M059J (cell line): ENCODE data around the gene CENPA. TPM values are rescaled to one million over a fixed set of nuclear protein-coding genes. Genes with fewer than 3 reads are reported as not detected.
"Not testable (repeated sequence)": the region's sequence is repeated elsewhere in the genome, so short reads cannot be mapped to it uniquely, and the experiment has no call there.

Experiments used
- DNase-seq: peaks from one replicate; pipeline ENCODE4 v3.0.0-alpha.2; 2012; ENCODE audit warnings: low read depth
- total RNA-seq: library from RNA; depleted of rRNA; stranded (reverse); fragments of >200 nt; shearing (Covaris generic); gene quantifications from 2 replicates; pipeline ENCODE4 v1.2.3, GENCODE V29; 2014

The CENPA gene
- total RNA-seq, 1 experiment from 2014 or later: 33.3 TPM

DNA sequence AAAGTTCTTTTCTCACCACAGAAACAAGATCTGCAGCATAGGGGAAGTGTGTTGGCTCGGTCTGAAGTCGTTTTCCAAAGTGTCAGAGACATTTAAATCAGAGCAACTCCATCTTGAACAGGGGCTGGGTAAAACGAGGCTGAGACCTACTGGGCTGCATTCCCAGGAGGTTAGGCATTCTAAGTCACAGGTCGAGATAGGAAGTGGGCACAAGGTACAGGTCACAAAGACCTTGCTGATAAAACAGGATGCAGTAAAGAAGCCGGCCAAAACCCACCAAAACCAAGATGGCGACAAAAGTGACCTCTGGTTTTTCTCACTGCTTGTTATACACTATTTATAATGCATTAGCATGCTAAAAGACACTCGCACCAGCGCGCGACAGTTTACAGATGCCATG lies 24.9 kb upstream of the CENPA start:
- not testable (repeated sequence) for DNase-seq

GRCh38 chr2:26763019-26763418 lies 22.8 kb upstream of the CENPA start:
- no peak for DNase-seq

DNA sequence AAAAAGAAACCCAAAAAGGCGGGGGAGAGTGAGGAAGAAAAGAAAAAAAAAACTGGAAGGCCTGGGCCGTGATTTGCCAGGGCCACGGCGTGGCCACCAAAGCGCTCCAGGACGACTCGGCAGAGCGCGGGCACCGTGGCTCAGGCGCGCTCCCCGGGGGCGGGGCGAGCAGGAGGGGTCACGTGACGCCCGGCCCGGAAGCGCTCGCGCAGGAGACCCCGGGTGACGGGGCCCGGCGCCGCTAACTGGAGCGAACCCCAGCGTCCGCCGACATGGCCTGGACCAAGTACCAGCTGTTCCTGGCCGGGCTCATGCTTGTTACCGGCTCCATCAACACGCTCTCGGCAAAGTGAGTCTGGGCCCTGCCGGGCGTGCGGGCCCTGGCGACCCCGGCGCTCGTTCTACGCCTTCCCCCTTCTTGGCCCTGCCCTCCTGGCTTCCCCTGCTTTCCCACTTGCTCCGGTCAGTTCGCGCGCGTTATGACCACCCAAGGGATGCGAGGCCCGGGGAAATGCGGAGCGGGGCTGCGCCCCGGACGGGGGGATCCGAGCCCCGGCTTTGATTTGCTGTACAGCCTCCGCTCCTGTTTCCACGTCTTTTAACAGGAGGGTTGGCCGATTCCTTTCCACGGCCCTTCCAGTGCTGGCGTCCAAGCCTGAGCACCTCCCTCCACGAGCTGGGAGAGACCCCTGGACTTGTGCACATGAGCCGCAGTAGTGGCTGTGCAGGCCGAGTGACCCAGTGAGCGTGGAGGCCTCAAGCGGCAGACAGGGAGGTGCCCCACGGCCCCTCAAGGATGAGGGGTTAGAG lies 21.6 kb upstream of the CENPA start, which contains the start of gene SLC35F6:
SLC35F6 (plus strand) TSS at position 207 of the 810 bp plus-strand sequence; CDS start at position 273, 66 bp downstream.
- DNase-seq: peak; percentile 74

DNA sequence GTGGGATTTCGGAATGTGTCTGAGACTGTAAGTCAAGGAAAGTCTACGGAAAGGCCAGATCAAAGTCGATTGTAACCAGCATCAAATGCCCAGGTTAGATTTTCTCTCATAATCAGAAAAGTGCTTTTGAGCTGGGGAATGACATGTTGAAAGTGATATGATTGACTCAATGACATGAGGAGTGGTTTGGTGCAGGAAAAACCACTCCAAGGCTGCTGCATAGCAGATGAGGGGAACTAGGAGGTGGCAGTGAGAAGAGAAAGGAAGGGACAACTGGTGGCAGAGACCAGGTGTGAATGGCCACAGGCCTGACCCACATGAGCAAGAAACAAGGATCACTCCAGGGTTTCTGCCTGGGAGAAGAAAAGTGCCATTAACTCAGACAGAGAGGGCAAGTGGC lies 20.9 kb upstream of the CENPA start:
- no peak for DNase-seq

GRCh38 chr2:26765475-26766200 lies 20.2 kb upstream of the CENPA start:
- no peak for DNase-seq

DNA sequence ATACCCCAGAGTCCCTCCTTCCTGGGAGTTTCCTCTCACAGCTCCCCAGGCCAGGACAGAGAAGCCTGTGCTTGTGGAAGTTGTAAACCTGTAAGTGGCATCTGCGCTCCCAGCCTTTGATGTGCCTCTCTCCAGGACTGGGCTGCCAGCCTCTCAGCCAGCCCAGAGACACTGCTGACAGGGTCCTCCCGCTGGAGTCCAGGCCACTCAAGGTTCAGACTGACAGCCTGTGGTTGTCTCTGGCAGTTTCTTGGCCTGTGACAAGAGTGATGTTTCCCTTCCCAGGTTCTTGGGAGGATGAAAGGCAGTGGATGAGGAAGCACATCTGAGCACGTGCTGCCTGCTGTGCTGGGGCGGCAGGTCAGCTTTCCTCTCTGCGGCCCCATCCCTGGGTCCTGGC lies 18.7 kb upstream of the CENPA start:
- DNase-seq: no peak

DNA sequence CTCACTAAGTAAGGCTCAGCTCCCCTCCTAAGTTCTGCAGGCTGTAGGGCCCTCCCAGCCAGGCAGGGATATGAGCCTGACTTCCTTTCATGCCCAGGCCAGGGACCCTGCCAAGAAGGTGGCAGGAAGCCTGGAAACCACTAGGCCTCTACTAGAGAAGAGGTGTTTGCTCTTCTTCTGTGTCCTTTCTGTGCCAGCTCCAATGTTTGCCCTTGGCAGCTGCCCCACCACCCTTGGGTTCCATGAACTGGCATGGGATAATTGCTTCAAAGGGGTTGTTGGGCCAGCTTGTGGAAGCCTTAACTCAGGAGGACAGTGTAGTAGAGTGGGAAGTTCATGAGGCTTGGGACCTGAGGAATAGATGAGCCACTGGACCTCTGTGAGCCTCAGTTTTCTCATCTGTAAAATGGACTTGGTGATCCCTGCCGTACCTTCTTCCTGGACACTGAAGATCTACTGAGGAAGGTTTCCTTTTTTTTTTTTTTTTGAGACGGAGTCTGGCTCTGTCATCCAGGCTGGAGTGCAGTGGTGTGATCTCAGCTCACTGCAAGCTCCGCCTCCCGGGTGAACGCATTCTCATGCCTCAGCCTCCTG lies 17.9 kb upstream of the CENPA start:
- DNase-seq: no peak

DNA sequence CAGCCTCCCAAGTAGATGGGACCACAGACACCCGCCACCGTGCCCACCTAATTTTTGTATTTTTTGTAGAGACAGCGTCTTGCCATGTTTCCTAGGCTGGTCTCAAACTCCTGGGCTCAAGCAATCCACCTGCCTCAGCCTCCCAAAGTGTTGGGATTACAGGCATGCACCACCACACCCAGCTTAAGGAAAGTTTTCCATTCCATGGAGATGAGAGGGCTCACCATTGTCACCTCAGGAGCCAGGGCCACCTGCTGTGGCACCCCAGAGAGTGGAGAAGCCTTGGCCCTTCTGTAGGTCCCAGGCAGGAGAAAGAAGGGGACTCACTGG lies 17.1 kb upstream of the CENPA start:
- no peak for DNase-seq

DNA sequence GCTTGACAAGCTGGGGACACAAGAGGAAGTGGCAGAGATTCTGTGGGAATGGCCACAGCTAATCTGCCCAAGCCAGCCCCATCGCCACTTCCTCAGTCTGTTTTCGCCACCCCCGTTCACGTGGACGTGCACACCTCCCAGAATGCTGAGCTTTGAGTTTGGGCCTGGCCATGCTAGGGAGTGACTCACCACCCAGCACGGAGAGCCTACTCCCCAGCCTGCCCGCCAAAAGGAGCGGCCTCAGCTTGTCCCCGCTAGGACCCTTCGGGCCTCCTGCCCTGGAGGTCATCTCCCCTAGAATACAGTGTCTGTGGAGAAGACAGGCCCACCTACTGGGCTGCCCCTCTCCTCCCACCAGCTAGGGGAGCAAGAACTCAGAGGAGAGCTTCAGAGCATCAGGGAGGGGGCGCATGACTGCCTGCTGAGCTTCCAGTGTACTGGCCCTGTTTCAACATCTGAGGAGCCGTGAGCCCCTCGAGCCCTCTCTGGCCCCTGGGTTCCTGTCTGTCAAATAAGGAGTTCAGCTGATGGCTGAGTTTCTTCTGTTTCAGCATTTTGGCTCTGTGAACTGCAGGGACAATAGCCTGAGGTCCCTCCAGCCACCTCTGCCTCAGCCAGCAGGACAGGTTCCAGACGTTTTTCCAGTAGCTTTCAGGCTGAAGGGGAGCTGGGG lies 16.6 kb upstream of the CENPA start:
- peak; percentile 5 for DNase-seq

GRCh38 chr2:26770986-26771586 lies 14.8 kb upstream of the CENPA start:
- peak; percentile 92 for DNase-seq

GRCh38 chr2:26772064-26773001 lies 13.5 kb upstream of the CENPA start:
- DNase-seq: peak; percentile 44

DNA sequence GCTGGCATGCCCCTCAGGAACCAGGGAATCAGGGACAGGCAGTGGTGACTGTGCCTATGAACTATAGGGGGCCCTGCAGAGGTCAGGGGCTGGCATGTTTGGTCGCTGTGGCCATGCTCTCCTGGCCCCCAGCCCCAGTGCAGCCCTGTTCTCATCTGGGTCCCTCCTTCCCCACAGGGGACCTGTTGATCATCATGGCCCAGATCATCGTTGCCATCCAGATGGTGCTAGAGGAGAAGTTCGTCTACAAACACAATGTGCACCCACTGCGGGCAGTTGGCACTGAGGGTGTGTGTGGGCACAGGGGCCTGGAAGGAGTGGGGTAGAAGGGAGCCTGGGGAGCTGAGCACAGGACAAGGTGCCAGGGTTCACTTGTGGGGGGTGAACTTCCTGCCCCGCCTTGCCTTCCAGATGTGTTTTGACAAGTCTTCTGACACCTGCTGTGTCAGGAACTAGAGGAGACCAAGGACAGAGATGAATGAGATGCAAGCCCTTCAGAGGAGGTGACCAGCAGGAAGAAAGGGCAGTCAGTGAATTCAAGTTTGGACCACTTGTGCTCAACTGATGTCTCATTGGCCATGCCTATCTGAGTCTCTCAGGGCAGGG lies 9.6 kb upstream of the CENPA start:
- no peak for DNase-seq

DNA sequence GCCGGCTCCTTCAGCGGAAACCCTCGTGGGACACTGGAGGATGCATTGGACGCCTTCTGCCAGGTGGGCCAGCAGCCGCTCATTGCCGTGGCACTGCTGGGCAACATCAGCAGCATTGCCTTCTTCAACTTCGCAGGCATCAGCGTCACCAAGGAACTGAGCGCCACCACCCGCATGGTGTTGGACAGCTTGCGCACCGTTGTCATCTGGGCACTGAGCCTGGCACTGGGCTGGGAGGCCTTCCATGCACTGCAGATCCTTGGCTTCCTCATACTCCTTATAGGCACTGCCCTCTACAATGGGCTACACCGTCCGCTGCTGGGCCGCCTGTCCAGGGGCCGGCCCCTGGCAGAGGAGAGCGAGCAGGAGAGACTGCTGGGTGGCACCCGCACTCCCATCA lies 7.8 kb upstream of the CENPA start:
- DNase-seq: no peak

- no peak for DNase-seq
Observed at GRCh38 chr2:26778507-26778906, 7.3 kb upstream of the CENPA start.

GRCh38 chr2:26780203-26780760 lies 5.6 kb upstream of the CENPA start:
- no peak for DNase-seq

DNA sequence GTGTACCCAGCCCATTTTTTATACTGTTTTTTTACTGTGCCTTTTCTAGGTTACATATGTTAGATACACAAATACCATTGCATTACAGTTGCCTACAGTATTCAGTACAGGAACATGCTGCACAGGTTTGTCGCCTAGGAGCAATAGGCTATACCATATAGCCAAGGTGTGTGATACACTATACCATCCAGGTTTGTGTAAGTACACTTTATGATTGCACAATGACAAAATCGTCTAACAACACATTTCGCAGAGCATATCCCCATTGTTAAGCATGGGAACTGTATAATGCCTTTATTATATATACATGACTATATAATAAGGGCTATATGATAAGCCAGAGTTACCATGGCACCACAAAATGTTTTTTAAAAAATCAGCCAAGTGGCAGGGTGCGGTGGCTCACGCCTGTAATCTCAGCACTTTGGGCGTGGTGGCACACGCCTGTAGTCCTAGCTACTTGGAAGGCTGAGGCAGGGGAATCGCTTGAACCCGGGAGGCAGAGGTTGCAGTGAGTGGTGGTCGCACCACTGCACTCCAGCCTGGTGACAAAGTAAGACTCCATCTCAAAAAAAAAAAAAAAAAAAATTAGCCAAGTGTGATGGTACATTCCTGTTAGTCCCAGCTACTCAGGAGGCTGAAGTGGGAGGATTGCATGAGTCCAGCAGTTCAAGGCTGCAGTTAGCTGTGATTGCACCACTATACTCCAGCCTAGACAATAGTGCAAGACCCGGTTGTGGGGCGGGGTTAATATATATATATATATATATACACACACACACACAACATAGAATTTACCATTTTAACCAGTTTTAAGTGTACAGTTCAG lies 2.8 kb upstream of the CENPA start:
- DNase-seq: no peak

- DNase-seq: no peak
Observed at GRCh38 chr2:26784570-26785234, 1.2 kb upstream of the CENPA start.

GRCh38 chr2:26786207-26787028 lies 562 bp downstream of the CENPA start:
- DNase-seq: peak; percentile 24
